ENCODE measurements around the gene AGO3. TPM values are rescaled to one million over a fixed set of nuclear protein-coding genes. Genes with fewer than 3 reads are reported as not detected.
A peak's percentile ranks its signal among the peaks of the same experiment; 100 is the strongest.

The AGO3 gene
- total RNA-seq, 1 donor from 2014 or later = 26.1 TPM

- DNase-seq (ENCODE audit: low read depth) = no peak
These were observed 153.0 kb downstream of the AGO3 start, which contains the start of gene TEKT2 for GRCh38 chr1:36083635-36084496. Gene TEKT2 (plus strand): TSS chr1:36084094. CDS start chr1:36084922, 828 bp downstream.

- DNase-seq (ENCODE audit: low read depth) = peak; percentile 27
These were observed 153.7 kb downstream of the AGO3 start for GRCh38 chr1:36084497-36085115.

- DNase-seq (ENCODE audit: low read depth) = no peak
These were observed 154.2 kb downstream of the AGO3 start for GRCh38 chr1:36085126-36085525.

- DNase-seq (ENCODE audit: low read depth) = no peak
These were observed 155.0 kb downstream of the AGO3 start for GRCh38 chr1:36085686-36086526.

- DNase-seq (ENCODE audit: low read depth) = no peak
These were observed 155.8 kb downstream of the AGO3 start for GRCh38 chr1:36086529-36087232.

DNA sequence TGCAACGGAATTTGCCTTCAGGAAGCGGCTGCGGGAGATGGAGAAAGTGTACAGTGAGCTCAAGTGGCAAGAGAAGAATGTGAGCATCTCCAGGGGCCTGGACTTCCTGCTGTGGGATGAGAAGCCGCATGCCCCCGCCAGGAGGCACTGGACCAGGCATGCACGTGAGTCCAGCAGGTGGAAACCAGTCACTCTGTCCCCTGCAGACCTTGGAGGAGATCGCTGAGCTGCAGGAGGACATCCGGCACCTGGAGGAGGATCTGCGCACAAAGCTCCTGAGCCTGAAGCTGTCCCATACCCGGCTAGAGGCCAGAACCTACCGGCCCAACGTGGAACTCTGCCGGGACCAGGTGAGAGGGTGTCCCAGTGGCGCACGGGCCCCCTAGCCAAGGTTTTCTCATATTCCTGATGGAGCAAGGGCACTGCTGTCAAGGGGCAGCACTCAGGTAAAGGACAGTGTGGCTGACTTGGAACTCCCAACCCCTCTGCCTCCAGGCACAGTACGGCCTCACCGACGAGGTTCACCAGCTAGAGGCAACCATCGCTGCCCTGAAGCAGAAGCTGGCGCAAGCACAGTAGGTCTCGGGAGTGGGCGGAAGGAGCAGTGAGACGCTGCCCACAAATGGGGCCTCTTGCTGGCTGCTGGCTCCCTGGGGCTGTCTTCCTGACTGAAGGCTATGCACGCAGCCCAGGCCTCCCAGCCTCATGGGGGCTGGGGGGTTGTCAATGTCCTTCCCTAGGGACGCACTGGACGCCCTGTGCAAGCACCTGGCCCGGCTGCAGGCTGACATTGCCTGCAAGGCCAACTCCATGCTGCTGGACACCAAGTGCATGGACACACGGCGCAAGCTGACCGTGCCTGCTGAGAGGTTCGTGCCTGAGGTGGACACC, 156.6 kb downstream of the AGO3 start:
- no peak for DNase-seq (ENCODE audit: low read depth)

DNA sequence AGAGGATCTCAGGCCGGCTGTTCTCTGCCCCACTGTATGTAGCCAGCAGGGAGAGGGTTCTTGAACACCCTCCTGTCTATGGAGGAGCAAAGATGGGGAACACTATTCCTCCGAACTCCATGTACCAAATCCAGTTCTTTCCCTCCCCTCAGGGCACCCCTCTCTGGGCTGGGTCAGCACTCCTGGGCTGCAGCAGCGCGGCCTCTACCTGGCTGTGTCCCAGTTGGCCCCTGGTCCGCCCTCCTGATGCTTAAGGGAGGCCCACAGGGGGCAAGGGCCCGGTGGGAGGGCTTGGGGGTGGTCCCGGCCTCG, 157.3 kb downstream of the AGO3 start:
- no peak for DNase-seq (ENCODE audit: low read depth)

GRCh38 chr1:36088577-36089392, 157.9 kb downstream of the AGO3 start, which contains the start of gene ADPRS:
Gene ADPRS (plus strand): TSS chr1:36088892. CDS start chr1:36088905, 13 bp downstream.
- peak; percentile 63 for DNase-seq (ENCODE audit: low read depth)

- peak; percentile 51 for DNase-seq (ENCODE audit: low read depth)
These were observed 158.7 kb downstream of the AGO3 start for GRCh38 chr1:36089393-36090121.

- DNase-seq (ENCODE audit: low read depth) = no peak
These were observed 160.2 kb downstream of the AGO3 start for GRCh38 chr1:36091141-36091540.

GRCh38 chr1:36091698-36092097, 160.8 kb downstream of the AGO3 start:
- no peak for DNase-seq (ENCODE audit: low read depth)

GRCh38 chr1:36092166-36092797, 161.4 kb downstream of the AGO3 start:
- no peak for DNase-seq (ENCODE audit: low read depth)

DNA sequence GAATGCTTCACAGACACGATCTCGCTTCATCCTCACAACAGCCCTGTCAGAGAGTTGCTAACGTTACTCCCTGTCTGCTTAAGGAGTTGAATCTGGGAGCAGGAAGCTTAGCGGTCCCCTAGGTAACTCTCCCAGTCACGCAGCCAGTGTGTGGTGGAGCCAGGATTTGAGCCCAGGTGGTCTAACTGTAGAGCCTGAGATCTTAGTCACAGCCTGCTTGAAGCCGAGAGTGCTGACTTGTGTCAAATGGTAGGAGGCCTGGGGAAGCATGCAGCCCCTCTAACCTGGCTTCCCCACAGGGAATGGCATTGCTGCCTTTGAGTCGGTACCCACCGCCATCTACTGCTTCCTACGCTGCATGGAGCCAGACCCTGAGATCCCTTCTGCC, 161.9 kb downstream of the AGO3 start:
- no peak for DNase-seq (ENCODE audit: low read depth)

GRCh38 chr1:36093226-36093625, 162.3 kb downstream of the AGO3 start:
- no peak for DNase-seq (ENCODE audit: low read depth)

DNA sequence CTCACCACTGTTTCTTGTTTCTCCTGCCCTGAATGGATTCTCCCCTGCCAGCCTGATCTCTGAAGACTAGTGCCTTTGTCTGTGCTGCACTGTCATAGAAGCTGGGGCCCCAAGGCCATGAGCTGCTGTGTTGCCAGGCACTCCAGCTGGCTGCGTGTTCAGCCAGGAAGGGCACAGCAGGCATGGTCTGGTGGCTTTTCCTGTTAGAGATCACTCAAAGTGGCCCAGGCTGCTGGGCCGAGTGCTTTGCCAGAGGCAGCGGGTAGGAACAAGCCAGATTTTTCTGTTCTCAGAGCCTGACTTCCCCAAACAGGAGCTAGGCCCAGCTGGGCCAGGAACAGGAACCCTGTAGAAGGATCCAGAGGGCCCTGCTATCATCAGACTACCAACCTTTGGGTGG, 163.0 kb downstream of the AGO3 start:
- no peak for DNase-seq (ENCODE audit: low read depth)

GRCh38 chr1:36094621-36095061, 163.7 kb downstream of the AGO3 start:
- DNase-seq (ENCODE audit: low read depth) = peak; percentile 80

DNA sequence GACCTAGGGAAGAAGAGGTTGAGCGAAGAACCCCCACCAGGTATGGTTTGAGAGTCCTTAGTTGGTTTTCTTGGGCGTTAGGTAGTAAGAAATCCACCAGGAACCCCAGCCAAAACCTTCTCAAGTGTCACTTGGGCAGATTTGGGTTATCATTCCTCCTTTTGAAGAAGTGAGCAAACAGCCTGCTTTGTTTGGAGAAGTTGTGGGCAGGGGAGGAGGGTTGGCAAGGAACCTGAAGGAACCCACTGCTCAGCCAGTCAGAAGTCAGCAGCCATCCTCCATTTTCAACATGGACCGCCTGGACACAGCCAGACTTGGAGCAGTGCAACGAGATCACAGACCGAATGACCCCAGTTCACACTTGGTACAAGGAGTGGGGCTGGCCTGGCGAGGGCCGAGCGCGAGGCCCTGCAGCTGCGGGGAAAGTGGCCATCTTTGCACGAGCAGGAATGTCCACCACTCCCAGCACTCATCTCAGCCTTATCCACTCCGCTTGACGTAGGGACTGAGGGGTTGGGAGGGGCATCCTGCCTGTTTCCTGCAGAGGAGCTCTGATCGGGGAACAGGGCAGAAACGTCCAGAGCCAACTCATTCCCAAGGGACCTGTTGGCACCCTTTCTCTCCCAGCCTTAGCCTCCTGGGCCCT, 165.0 kb downstream of the AGO3 start:
- no peak for DNase-seq (ENCODE audit: low read depth)
